GM18909 (cell line): ENCODE results near the gene GCK.

ENCODE experiments used
- ATAC-seq: cut with Tn5 transposase; IDR thresholded peaks from one replicate; pipeline ENCODE4 v1.9.1; 2021; ENCODE audit warnings: mild to moderate bottlenecking; ENCODE audit not compliant: unreplicated experiment, poor library complexity

GCK gene

GRCh38 chr7:44223362-44224079, 34.3 kb upstream of the GCK start:
- no peak for ATAC-seq

- no peak for ATAC-seq
These were observed 33.6 kb upstream of the GCK start for GRCh38 chr7:44222776-44223261.

GRCh38 chr7:44222074-44222473, 32.8 kb upstream of the GCK start:
- no peak for ATAC-seq

GRCh38 chr7:44221231-44221791, 32.1 kb upstream of the GCK start:
- ATAC-seq: no peak

GRCh38 chr7:44220358-44221112, 31.3 kb upstream of the GCK start:
- ATAC-seq: no peak

GRCh38 chr7:44220046-44220357, 30.8 kb upstream of the GCK start:
- no peak for ATAC-seq

GRCh38 chr7:44219371-44220045, 30.3 kb upstream of the GCK start:
- no peak for ATAC-seq

- no peak for ATAC-seq
These were observed 29.4 kb upstream of the GCK start for GRCh38 chr7:44218418-44219201.

- ATAC-seq: no peak
These were observed 28.7 kb upstream of the GCK start for GRCh38 chr7:44217852-44218402.

GRCh38 chr7:44217223-44217714, 28.0 kb upstream of the GCK start:
- no peak for ATAC-seq

GRCh38 chr7:44216521-44217222, 27.4 kb upstream of the GCK start:
- ATAC-seq: no peak

- ATAC-seq: no peak
These were observed 26.8 kb upstream of the GCK start for GRCh38 chr7:44216019-44216418.

GRCh38 chr7:44215531-44215930, 26.3 kb upstream of the GCK start:
- no peak for ATAC-seq

- no peak for ATAC-seq
These were observed 24.7 kb upstream of the GCK start for GRCh38 chr7:44213877-44214388.

GRCh38 chr7:44213206-44213876, 24.1 kb upstream of the GCK start:
- no peak for ATAC-seq

GRCh38 chr7:44212581-44213184, 23.4 kb upstream of the GCK start:
- ATAC-seq: no peak

GRCh38 chr7:44212018-44212417, 22.8 kb upstream of the GCK start:
- no peak for ATAC-seq

GRCh38 chr7:44211126-44211675, 22.0 kb upstream of the GCK start:
- ATAC-seq: no peak
